ENCODE measurements around the gene CHGA. TPM values are rescaled to one million over a fixed set of nuclear protein-coding genes. Genes with fewer than 3 reads are reported as not detected.

CHGA gene
- polyA plus RNA-seq, 4 donors = 20.4 to 1,234 (median 106) TPM

GRCh38 chr14:92929689-92930608 lies 7.0 kb downstream of the CHGA start:
- H3K4me1 ChIP-seq (ENCODE audit: control insufficient read depth in 3 of 3, insufficient read depth in 2 of 3, low read depth in 1 of 3, low read length in 2 of 3) = no peaks in the 10 kb centered on the region
- peaks cover 0 to 16% (median 0%) of the 10 kb centered on the region in 3 donors for H3K36me3 ChIP-seq (ENCODE audit: control insufficient read depth in 3 of 3, insufficient read depth in 2 of 3, low read depth in 1 of 3, low read length in 3 of 3)
- WGBS, 3 donors = 83 to 86% (median 83%) methylated on average over 20 of the region's 20 CpGs
- no peak overlapping the region for H3K4me3 ChIP-seq (ENCODE audit: low read depth in 1 of 3, low read length in 3 of 3)
- H3K27ac ChIP-seq (ENCODE audit: low read depth in 1 of 3, low read length in 2 of 3) = no peak overlapping the region
- FAIRE-seq = no peak
- H3K9me3 ChIP-seq (ENCODE audit: control insufficient read depth in 2 of 2, insufficient read depth in 1 of 2, low read depth in 1 of 2, low read length in 1 of 2) = no peaks in the 10 kb centered on the region
- peaks cover 0 to 2% (median 0%) of the 10 kb centered on the region in 3 donors for H3K27me3 ChIP-seq (ENCODE audit: control insufficient read depth in 3 of 3, insufficient read depth in 3 of 3, low read length in 3 of 3)
- DNase-seq = no peak

GRCh38 chr14:92930737-92931602 lies 8.0 kb downstream of the CHGA start:
- 71 to 73% (median 71%) methylated on average over 8 of the region's 8 CpGs for WGBS, 3 donors
- Histone ChIP-seq H3K27me3 (ENCODE audit: control insufficient read depth in 3 of 3, insufficient read depth in 3 of 3, low read length in 3 of 3) (no peaks in the 10 kb centered on the region), H3K4me3 (ENCODE audit: low read depth in 1 of 3, low read length in 3 of 3) (no peak overlapping the region), H3K36me3 (ENCODE audit: control insufficient read depth in 3 of 3, insufficient read depth in 2 of 3, low read depth in 1 of 3, low read length in 3 of 3) (peaks cover 0 to 25% (median 2%) of the 10 kb centered on the region in 3 donors), H3K4me1 (ENCODE audit: control insufficient read depth in 3 of 3, insufficient read depth in 2 of 3, low read depth in 1 of 3, low read length in 2 of 3) (no peaks in the 10 kb centered on the region), H3K9me3 (ENCODE audit: control insufficient read depth in 2 of 2, insufficient read depth in 1 of 2, low read depth in 1 of 2, low read length in 1 of 2) (no peaks in the 10 kb centered on the region), H3K27ac (ENCODE audit: low read depth in 1 of 3, low read length in 2 of 3) (no peak overlapping the region)
- no peak for FAIRE-seq
- no peak for DNase-seq

GRCh38 chr14:92931681-92932447 lies 8.9 kb downstream of the CHGA start:
- Histone ChIP-seq H3K27ac (ENCODE audit: low read depth in 1 of 3, low read length in 2 of 3) (no peak overlapping the region), H3K4me3 (ENCODE audit: low read depth in 1 of 3, low read length in 3 of 3) (no peak overlapping the region), H3K36me3 (ENCODE audit: control insufficient read depth in 3 of 3, insufficient read depth in 2 of 3, low read depth in 1 of 3, low read length in 3 of 3) (peaks cover 5 to 30% (median 7%) of the 10 kb centered on the region in 3 donors), H3K4me1 (ENCODE audit: control insufficient read depth in 3 of 3, insufficient read depth in 2 of 3, low read depth in 1 of 3, low read length in 2 of 3) (no peaks in the 10 kb centered on the region), H3K9me3 (ENCODE audit: control insufficient read depth in 2 of 2, insufficient read depth in 1 of 2, low read depth in 1 of 2, low read length in 1 of 2) (no peaks in the 10 kb centered on the region), H3K27me3 (ENCODE audit: control insufficient read depth in 3 of 3, insufficient read depth in 3 of 3, low read length in 3 of 3) (no peaks in the 10 kb centered on the region)
- WGBS, 3 donors = 87 to 91% (median 90%) methylated on average over 18 of the region's 18 CpGs
- DNase-seq (no peak), FAIRE-seq (no peak)

GRCh38 chr14:92932448-92933395 lies 9.8 kb downstream of the CHGA start:
- H3K9me3 ChIP-seq (ENCODE audit: control insufficient read depth in 2 of 2, insufficient read depth in 1 of 2, low read depth in 1 of 2, low read length in 1 of 2) = no peaks in the 10 kb centered on the region
- no peaks in the 10 kb centered on the region for H3K4me1 ChIP-seq (ENCODE audit: control insufficient read depth in 3 of 3, insufficient read depth in 2 of 3, low read depth in 1 of 3, low read length in 2 of 3)
- no peak overlapping the region for H3K4me3 ChIP-seq (ENCODE audit: low read depth in 1 of 3, low read length in 3 of 3)
- no peaks in the 10 kb centered on the region for H3K27me3 ChIP-seq (ENCODE audit: control insufficient read depth in 3 of 3, insufficient read depth in 3 of 3, low read length in 3 of 3)
- peaks cover 7 to 39% (median 8%) of the 10 kb centered on the region in 3 donors for H3K36me3 ChIP-seq (ENCODE audit: control insufficient read depth in 3 of 3, insufficient read depth in 2 of 3, low read depth in 1 of 3, low read length in 3 of 3)
- H3K27ac ChIP-seq (ENCODE audit: low read depth in 1 of 3, low read length in 2 of 3) = no peak overlapping the region
- FAIRE-seq (no peak), DNase-seq (no peak)
- WGBS, 3 donors = 78 to 83% (median 83%) methylated on average over 24 to 35 of the region's 35 CpGs

- Histone ChIP-seq H3K9me3 (ENCODE audit: control insufficient read depth in 2 of 2, insufficient read depth in 1 of 2, low read depth in 1 of 2, low read length in 1 of 2) (no peaks in the 10 kb centered on the region), H3K36me3 (ENCODE audit: control insufficient read depth in 3 of 3, insufficient read depth in 2 of 3, low read depth in 1 of 3, low read length in 3 of 3) (peaks cover 7 to 43% (median 8%) of the 10 kb centered on the region in 3 donors), H3K27ac (ENCODE audit: low read depth in 1 of 3, low read length in 2 of 3) (no peak overlapping the region), H3K4me3 (ENCODE audit: low read depth in 1 of 3, low read length in 3 of 3) (no peak overlapping the region), H3K4me1 (ENCODE audit: control insufficient read depth in 3 of 3, insufficient read depth in 2 of 3, low read depth in 1 of 3, low read length in 2 of 3) (no peaks in the 10 kb centered on the region), H3K27me3 (ENCODE audit: control insufficient read depth in 3 of 3, insufficient read depth in 3 of 3, low read length in 3 of 3) (no peaks in the 10 kb centered on the region)
- DNase-seq = no peak
- WGBS, 3 donors = 69 to 83% (median 82%) methylated on average over 8 of the region's 8 CpGs
- FAIRE-seq = no peak
Observed at GRCh38 chr14:92933481-92933880, 10.5 kb downstream of the CHGA start.

GRCh38 chr14:92934196-92935085 lies 11.5 kb downstream of the CHGA start:
- H3K27me3 ChIP-seq (ENCODE audit: control insufficient read depth in 3 of 3, insufficient read depth in 3 of 3, low read length in 3 of 3) = no peaks in the 10 kb centered on the region
- no peak for DNase-seq
- H3K27ac ChIP-seq (ENCODE audit: low read depth in 1 of 3, low read length in 2 of 3) = no peak overlapping the region
- H3K4me3 ChIP-seq (ENCODE audit: low read depth in 1 of 3, low read length in 3 of 3) = no peak overlapping the region
- H3K9me3 ChIP-seq (ENCODE audit: control insufficient read depth in 2 of 2, insufficient read depth in 1 of 2, low read depth in 1 of 2, low read length in 1 of 2) = no peaks in the 10 kb centered on the region
- H3K4me1 ChIP-seq (ENCODE audit: control insufficient read depth in 3 of 3, insufficient read depth in 2 of 3, low read depth in 1 of 3, low read length in 2 of 3) = no peaks in the 10 kb centered on the region
- 80 to 85% (median 84%) methylated on average over 19 of the region's 19 CpGs for WGBS, 3 donors
- peaks cover 7 to 53% (median 8%) of the 10 kb centered on the region in 3 donors for H3K36me3 ChIP-seq (ENCODE audit: control insufficient read depth in 3 of 3, insufficient read depth in 2 of 3, low read depth in 1 of 3, low read length in 3 of 3)
- FAIRE-seq = no peak

GRCh38 chr14:92935446-92935845 lies 12.5 kb downstream of the CHGA start:
- FAIRE-seq = no peak
- no peaks in the 10 kb centered on the region for H3K9me3 ChIP-seq (ENCODE audit: control insufficient read depth in 2 of 2, insufficient read depth in 1 of 2, low read depth in 1 of 2, low read length in 1 of 2)
- DNase-seq = no peak
- H3K27me3 ChIP-seq (ENCODE audit: control insufficient read depth in 3 of 3, insufficient read depth in 3 of 3, low read length in 3 of 3) = no peaks in the 10 kb centered on the region
- H3K4me3 ChIP-seq (ENCODE audit: low read depth in 1 of 3, low read length in 3 of 3) = no peak overlapping the region
- H3K36me3 ChIP-seq (ENCODE audit: control insufficient read depth in 3 of 3, insufficient read depth in 2 of 3, low read depth in 1 of 3, low read length in 3 of 3) = peaks cover 7 to 62% (median 8%) of the 10 kb centered on the region in 3 donors
- H3K27ac ChIP-seq (ENCODE audit: low read depth in 1 of 3, low read length in 2 of 3) = no peak overlapping the region
- 91 to 96% (median 93%) methylated on average over 10 to 11 of the region's 11 CpGs for WGBS, 3 donors
- no peaks in the 10 kb centered on the region for H3K4me1 ChIP-seq (ENCODE audit: control insufficient read depth in 3 of 3, insufficient read depth in 2 of 3, low read depth in 1 of 3, low read length in 2 of 3)
